Bronchial epithelial cell (primary cell): ENCODE results near the gene UCHL5. TPM values are rescaled to one million over a fixed set of nuclear protein-coding genes. Genes with fewer than 3 reads are reported as not detected.

ENCODE experiments used
- DNase-seq: peaks from one replicate; pipeline ENCODE4 v3.0.0-alpha.2; 2010; ENCODE audit warnings: low read depth
- FAIRE-seq: peaks from 2 replicates; lab custom pipeline; 2011; peaks lifted over from hg19 to GRCh38; lab: Jason Lieb, UNC
- H3K27me3 ChIP-seq: 2 replicates; pipeline ENCODE4 v1.5.1; 2011; ENCODE audit warnings: low read length; ENCODE audit not compliant: control insufficient read depth, insufficient read depth
- H3K36me3 ChIP-seq: 2 replicates; pipeline ENCODE4 v1.5.1; 2011; ENCODE audit warnings: low read length; ENCODE audit not compliant: control insufficient read depth, insufficient read depth
- H3K4me3 ChIP-seq: 2 replicates; pipeline ENCODE4 v1.5.1; 2011; ENCODE audit warnings: mild to moderate bottlenecking, low read depth, low read length, control low read depth
- total RNA-seq: library from RNA; depleted of rRNA; stranded (reverse); fragments of >200 nt; gene quantifications from 2 replicates; pipeline ENCODE4 v1.2.1, GENCODE V29; 2014
- TF ChIP-seq, protein P1 (sequence below): IDR thresholded peaks from 2 replicates; pipeline ENCODE4 v1.5.1; 2011; ENCODE audit warnings: mild to moderate bottlenecking, moderate library complexity, low read length, control low read depth, inconsistent platforms; ENCODE audit not compliant: insufficient read depth, severe bottlenecking

Gene UCHL5
- total RNA-seq, 1 donor from 2014 or later, result 26.3 TPM

DNA sequence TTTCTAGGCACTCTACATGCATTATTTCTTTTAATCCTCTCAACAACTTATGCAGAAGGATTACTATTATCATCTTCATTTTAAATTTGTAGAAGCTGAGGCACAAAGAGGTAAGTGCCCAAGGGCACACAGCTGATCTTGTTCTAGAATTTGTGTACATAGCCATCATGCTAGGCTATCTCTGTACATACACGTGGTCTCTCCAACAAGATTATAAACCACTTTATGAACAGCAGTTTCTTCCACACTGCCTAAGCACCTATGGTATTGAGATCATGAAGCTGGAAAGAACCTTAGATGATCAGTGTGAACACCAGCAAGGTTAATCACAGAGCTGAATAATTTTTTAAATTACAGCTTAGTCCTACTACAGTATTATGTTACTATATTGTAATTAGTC is 28.9 kb downstream of the UCHL5 start:
- H3K27me3 ChIP-seq, result no peaks in the 10 kb centered on the region
- no peak for FAIRE-seq

DNA sequence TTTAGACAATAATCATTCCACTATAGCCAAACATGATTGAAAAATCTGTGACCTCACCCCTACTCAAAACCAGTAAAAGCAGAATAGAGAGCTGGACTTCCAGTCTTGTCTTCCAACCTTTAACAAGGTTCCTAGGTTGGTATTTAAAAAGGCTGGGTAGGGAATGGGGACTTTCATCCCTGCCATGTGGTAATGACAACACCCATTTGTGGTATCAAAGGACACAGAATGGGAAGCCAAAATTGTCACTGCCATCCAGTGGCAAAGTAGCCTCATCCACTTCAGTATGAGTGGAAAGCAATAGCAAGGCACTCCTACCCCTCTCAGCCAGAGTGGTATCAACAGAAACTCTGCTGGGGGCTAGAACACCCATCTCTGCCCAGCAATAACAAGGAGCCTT is 33.9 kb downstream of the UCHL5 start:
- no peak for DNase-seq
- H3K36me3 ChIP-seq, result no peaks in the 10 kb centered on the region
- FAIRE-seq, result no peak
- no peaks in the 10 kb centered on the region for H3K27me3 ChIP-seq
- TF ChIP-seq, protein P1, sequence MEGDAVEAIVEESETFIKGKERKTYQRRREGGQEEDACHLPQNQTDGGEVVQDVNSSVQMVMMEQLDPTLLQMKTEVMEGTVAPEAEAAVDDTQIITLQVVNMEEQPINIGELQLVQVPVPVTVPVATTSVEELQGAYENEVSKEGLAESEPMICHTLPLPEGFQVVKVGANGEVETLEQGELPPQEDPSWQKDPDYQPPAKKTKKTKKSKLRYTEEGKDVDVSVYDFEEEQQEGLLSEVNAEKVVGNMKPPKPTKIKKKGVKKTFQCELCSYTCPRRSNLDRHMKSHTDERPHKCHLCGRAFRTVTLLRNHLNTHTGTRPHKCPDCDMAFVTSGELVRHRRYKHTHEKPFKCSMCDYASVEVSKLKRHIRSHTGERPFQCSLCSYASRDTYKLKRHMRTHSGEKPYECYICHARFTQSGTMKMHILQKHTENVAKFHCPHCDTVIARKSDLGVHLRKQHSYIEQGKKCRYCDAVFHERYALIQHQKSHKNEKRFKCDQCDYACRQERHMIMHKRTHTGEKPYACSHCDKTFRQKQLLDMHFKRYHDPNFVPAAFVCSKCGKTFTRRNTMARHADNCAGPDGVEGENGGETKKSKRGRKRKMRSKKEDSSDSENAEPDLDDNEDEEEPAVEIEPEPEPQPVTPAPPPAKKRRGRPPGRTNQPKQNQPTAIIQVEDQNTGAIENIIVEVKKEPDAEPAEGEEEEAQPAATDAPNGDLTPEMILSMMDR, result no peak
- no peak overlapping the region for H3K4me3 ChIP-seq

More for the DNA sequence above, 28.9 kb downstream of the UCHL5 start:
- no peak overlapping the region for H3K4me3 ChIP-seq
- no peak for DNase-seq
- no peaks in the 10 kb centered on the region for H3K36me3 ChIP-seq
- TF ChIP-seq, protein P1, result no peak

DNA sequence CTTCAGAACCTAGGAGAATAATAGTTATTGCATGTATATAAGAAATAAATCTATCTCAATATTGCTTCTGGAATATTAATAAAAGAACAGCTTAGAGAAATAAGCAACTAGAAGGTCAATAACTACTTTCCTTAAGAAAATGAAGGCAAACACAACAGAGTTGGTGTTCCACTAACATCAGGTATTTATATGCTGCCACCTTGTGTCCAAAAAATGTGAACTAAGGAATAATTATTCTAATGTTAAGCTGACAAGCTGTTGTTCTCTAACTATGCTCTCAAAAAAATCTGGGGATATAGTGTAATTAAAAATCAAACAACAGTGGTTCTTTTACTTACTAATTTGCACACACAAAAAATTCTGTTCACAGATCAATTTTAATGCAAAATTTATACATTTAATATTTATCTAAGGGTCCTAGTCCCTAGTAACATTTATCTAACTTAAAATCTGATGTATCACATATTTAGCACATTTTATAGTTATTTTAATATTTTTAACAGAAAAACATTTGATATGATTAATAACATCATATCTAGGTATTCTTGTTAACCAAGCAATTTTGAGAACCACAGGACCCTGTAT is 39.6 kb downstream of the UCHL5 start:
- Histone ChIP-seq H3K36me3 (peaks cover 2% of the 10 kb centered on the region), H3K4me3 (no peak overlapping the region), H3K27me3 (no peaks in the 10 kb centered on the region)
- TF ChIP-seq, protein P1, result peak; percentile 28
- no peak for FAIRE-seq
- peak; percentile 58 for DNase-seq

DNA sequence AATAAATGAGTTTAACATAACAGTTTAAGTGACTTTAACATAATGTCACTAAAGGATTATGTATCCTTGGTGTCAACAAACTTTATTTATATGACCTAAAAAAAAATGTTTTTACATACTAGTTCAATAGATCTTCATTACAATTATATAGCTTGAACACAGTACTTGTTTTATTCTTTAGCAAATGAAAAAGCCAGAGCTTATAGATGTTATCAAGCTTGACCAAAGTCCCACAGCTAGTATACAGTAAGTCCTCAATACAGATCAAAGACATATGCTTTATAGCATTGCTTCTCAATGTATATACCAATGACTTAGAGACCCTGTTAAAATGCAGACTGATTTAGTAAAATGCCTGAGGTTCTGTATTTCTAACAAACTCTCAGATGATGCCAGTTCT is 42.4 kb downstream of the UCHL5 start:
- H3K36me3 ChIP-seq, result peaks cover 2% of the 10 kb centered on the region
- DNase-seq (no peak), FAIRE-seq (no peak)
- TF ChIP-seq, protein P1, result no peak
- no peaks in the 10 kb centered on the region for H3K27me3 ChIP-seq
- no peak overlapping the region for H3K4me3 ChIP-seq

DNA sequence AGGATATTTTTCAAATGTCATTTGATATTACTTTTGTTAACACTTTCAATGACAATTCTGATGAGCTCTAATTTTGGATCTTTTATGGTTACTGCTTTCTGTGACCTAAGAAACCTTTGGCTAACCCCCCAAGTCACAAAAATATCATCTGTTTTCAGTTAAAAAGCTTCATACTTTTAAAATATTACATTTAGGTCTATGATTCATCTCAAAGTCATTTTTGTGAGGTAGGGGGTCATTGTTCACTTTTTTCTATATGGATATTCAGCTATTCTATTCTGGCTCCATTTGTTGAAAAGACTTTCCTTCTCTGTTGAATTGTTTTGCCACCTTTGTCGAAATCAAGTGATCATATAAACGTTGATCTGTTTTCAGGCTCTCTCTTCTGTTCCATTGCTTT is 44.8 kb downstream of the UCHL5 start:
- FAIRE-seq (no peak), DNase-seq (no peak)
- TF ChIP-seq, protein P1, result no peak
- H3K4me3 ChIP-seq, result no peak overlapping the region
- H3K36me3 ChIP-seq, result peaks cover 2% of the 10 kb centered on the region
- no peaks in the 10 kb centered on the region for H3K27me3 ChIP-seq

DNA sequence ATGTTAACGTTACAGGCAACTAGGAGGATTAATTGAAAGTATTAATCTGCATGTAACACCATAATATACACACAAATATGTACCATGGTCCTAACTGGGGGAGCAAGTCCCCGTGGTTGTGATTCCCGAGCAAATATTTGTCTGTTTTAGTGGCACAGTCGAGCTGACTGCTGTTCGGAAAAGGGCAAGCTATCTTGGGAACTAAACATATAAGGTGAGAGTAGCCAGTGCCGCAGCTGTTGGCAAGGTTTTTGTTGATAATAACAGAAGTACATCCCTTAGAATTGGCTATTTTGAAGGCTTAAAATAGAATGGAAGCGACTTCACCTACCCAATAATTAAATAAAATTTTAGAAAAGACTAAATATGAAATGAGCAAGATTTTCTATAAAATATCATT is 45.5 kb downstream of the UCHL5 start:
- no peak for FAIRE-seq
- Histone ChIP-seq H3K36me3 (peaks cover 2% of the 10 kb centered on the region), H3K4me3 (no peak overlapping the region), H3K27me3 (no peaks in the 10 kb centered on the region)
- TF ChIP-seq, protein P1, result no peak
- DNase-seq, result no peak
